ENCODE results near the gene RAE1.

DNA sequence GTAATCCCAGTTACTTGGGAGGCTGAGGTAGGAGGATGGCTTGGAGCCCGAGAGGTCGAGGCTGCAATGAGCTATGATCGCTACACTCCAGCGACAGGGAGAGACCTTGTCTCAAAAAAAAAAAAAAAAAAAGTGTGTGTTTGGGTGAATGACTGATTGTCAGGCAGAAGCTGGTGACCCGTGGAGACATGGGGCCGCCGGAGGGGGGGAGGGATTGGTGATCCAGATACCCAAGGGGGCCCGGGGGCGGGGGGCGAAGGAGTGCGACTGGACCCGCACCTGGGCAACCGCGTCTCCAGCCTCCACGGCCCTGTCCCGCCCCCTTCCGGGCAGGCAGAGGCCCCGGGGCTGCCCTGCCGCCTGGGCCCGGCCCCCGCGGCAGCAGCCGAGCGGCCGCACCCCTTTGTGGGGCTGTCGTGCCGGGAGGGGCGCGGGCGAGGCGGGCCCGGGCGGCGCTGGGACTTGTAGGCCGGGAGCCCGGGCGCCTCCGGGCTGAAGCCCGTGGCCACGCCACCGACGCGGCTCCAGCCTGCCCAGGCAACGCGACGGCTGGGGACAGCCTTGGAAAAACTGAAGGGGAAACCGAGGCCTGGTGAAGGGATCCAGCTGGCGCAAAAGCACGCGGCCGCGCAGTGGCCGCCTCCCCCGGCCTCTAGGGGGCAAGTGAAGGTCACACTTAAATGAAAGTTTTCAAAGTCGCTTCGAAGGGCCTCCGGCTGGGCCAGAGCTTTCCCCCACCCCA, 38.1 kb downstream of the RAE1 start:
- no peak for TF ChIP-seq POLR2AphosphoS5 (IDR thresholded peaks at IDR 0.05; ENCODE audit: borderline replicate concordance, low read depth, low read length)
- TF ChIP-seq EZH2 (IDR thresholded peaks at IDR 0.05), result no peak
